SK-N-SH (cell line): ENCODE results near the gene ARFGAP1.

ENCODE experiments used
- CHD2 ChIP-seq: fragments of 150-350 bp; IDR thresholded peaks from 2 replicates; pipeline ENCODE4 v1.6.1; 2018; ENCODE audit warnings: low read length; ENCODE audit not compliant: partially characterized antibody
- EZH2phosphoT487 ChIP-seq: fragments of 200-600 bp; sonication (generic); IDR thresholded peaks from 2 replicates; pipeline ENCODE4 v1.6.1; 2017; ENCODE audit warnings: low read depth, mixed run types, mild to moderate bottlenecking, antibody characterized with exemption, moderate library complexity, borderline replicate concordance
- FOSL2 ChIP-seq: IDR thresholded peaks from 2 replicates; pipeline ENCODE4 v1.4.0; 2012; ENCODE audit warnings: low read depth, mild to moderate bottlenecking, moderate library complexity, borderline replicate concordance
- FOXJ3 ChIP-seq: sonication (generic); formaldehyde crosslinking; IDR thresholded peaks from 2 replicates; pipeline ENCODE4 v1.5.1; 2020; ENCODE audit warnings: mild to moderate bottlenecking, missing genetic modification reagents
- JUND ChIP-seq: IDR thresholded peaks from 2 replicates; pipeline ENCODE4 v1.4.0; 2012
- POLR2AphosphoS5 ChIP-seq: IDR thresholded peaks from 2 replicates; pipeline ENCODE4 v1.6.1; 2012; ENCODE audit warnings: low read depth, low read length
- SIN3A ChIP-seq: IDR thresholded peaks from 2 replicates; pipeline ENCODE4 v1.6.1; 2012; ENCODE audit warnings: low read depth, mild to moderate bottlenecking, low read length, moderate library complexity, borderline replicate concordance
- SMC3 ChIP-seq: IDR thresholded peaks from 2 replicates; pipeline ENCODE4 v1.6.1; 2012; ENCODE audit warnings: low read depth, low read length, improper control_type of control experiment
- USF1 ChIP-seq: IDR thresholded peaks from 2 replicates; pipeline ENCODE4 v1.4.0; 2012; ENCODE audit warnings: low read depth, borderline replicate concordance
- TF ChIP-seq, protein P1 (sequence below): fragments of 200-600 bp; sonication (generic); IDR thresholded peaks from 2 replicates; pipeline ENCODE4 v1.6.1; 2017; ENCODE audit warnings: antibody characterized with exemption, mild to moderate bottlenecking, moderate library complexity
- TF ChIP-seq, protein P2 (sequence below): IDR thresholded peaks from 2 replicates; pipeline ENCODE4 v1.4.0; 2012; ENCODE audit warnings: low read depth

DNA sequence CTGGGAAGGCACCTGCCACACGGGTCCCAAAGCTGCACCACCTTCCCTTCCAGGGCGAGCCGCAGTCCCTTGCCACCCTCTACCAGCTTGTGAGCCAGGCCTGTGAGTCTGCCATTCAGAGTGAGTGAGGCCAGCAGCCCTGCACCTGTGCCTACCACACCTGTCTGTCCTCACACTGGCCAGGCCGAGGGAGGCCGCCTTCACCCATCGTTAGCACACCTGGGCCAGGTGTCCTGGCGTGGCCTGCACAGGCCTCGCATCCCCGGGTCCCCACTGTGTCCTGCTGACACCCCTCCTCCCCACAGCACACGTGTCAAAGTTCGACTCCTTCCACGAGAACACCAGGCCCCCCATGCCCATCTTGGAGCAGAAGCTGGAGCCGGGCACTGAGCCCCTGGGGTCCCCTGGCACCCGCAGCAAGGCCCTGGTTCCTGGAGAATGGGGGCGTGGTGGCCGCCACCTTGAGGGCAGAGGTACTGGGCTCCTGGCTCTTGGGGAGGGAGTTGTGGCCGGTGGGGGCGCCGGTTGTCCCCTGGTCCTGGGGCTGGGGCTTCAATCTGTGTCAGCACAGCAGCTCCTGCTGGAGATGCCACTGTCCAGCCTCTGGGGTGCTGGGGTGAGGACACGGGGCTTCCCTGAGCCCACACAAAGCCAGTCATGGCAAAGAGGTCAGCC, 55.5 kb downstream of the ARFGAP1 start:
- no peak for TF ChIP-seq FOSL2
- no peak for TF ChIP-seq CHD2
- no peak for TF ChIP-seq SMC3
- TF ChIP-seq EZH2phosphoT487 = no peak
- TF ChIP-seq SIN3A = no peak
- TF ChIP-seq, protein P1, sequence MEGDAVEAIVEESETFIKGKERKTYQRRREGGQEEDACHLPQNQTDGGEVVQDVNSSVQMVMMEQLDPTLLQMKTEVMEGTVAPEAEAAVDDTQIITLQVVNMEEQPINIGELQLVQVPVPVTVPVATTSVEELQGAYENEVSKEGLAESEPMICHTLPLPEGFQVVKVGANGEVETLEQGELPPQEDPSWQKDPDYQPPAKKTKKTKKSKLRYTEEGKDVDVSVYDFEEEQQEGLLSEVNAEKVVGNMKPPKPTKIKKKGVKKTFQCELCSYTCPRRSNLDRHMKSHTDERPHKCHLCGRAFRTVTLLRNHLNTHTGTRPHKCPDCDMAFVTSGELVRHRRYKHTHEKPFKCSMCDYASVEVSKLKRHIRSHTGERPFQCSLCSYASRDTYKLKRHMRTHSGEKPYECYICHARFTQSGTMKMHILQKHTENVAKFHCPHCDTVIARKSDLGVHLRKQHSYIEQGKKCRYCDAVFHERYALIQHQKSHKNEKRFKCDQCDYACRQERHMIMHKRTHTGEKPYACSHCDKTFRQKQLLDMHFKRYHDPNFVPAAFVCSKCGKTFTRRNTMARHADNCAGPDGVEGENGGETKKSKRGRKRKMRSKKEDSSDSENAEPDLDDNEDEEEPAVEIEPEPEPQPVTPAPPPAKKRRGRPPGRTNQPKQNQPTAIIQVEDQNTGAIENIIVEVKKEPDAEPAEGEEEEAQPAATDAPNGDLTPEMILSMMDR = no peak
- TF ChIP-seq, protein P2, sequence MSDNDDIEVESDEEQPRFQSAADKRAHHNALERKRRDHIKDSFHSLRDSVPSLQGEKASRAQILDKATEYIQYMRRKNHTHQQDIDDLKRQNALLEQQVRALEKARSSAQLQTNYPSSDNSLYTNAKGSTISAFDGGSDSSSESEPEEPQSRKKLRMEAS = no peak
- no peak for TF ChIP-seq USF1
- no peak for TF ChIP-seq JUND
- no peak for TF ChIP-seq POLR2AphosphoS5
- no peak for TF ChIP-seq FOXJ3
